K562 (cell line): ENCODE results near the gene ETS1. TPM values are rescaled to one million over a fixed set of nuclear protein-coding genes. Genes with fewer than 3 reads are reported as not detected.

ENCODE experiments used
- ATAC-seq: fragments of 200-7000 bp; cut with Tn5 transposase; 3 replicates; pipeline ENCODE4 v1.9.1; 2020; ENCODE audit warnings: moderate library complexity
- BruUV-seq: library from RNA; stranded (reverse); fragments of 400-500 nt; replicated peaks from 2 replicates; lab custom pipeline; 2021; lab: Mats Ljungman, UMichigan
- CTCF ChIA-PET: fragments of 300-600 bp; formaldehyde crosslinking; extraction: SDS; loops from one replicate; lab custom pipeline; 2021; ENCODE audit warnings: low intra/inter-chr PET ratio; lab: Yijun Ruan, JAX
- POLR2A ChIA-PET: fragments of 300-600, 350-650 bp; sonication (Branson Sonifier 250); formaldehyde crosslinking; extraction: SDS; loops from one replicate; lab custom pipeline; 2021; ENCODE audit warnings: antibody characterized with exemption, inconsistent platforms; lab: Yijun Ruan, JAX
- DNase-seq, 4 experiments: peaks; one replicate each; pipeline versions ENCODE4 v3.0.0 to v3.0.0-alpha.2; 2011 to 2018; ENCODE audit warnings: low spot score in 3 of 4, mixed read lengths in 3 of 4; ENCODE audit errors: extremely low read depth in 1 of 4
- FAIRE-seq: peaks from 2 replicates; lab custom pipeline; 2011; peaks lifted over from hg19 to GRCh38; lab: Jason Lieb, UNC
- H2AFZ ChIP-seq: 2 replicates; pipeline ENCODE4 v1.6.0; 2011; ENCODE audit warnings: low read depth, low read length, control low read depth, inconsistent platforms
- H3K27ac ChIP-seq: fragments of 200-600 bp; 3 replicates; pipeline ENCODE4 v1.8.0; 2011; ENCODE audit warnings: low read depth, mild to moderate bottlenecking, control low read depth, inconsistent platforms, low read length, moderate library complexity, mixed read lengths; ENCODE audit errors: extremely low read depth
- H3K27me3 ChIP-seq, 2 experiments: fragments of 300-600 bp in 1 of 2; 2 replicates in 1 of 2; 3 replicates in 1 of 2; pipeline versions ENCODE4 v1.6.0 to v1.8.0; 2011; ENCODE audit warnings: inconsistent platforms in 2 of 2, low read length in 2 of 2, mild to moderate bottlenecking in 1 of 2, mixed read lengths in 1 of 2, moderate library complexity in 1 of 2; ENCODE audit not compliant: control insufficient read depth in 2 of 2, insufficient read depth in 2 of 2
- H3K36me3 ChIP-seq: fragments of 300-600 bp; 3 replicates; pipeline ENCODE4 v1.8.0; 2011; ENCODE audit warnings: mild to moderate bottlenecking, low read length, inconsistent platforms; ENCODE audit not compliant: control insufficient read depth, insufficient read depth
- H3K4me1 ChIP-seq, 2 experiments: fragments of 200-600 bp in 1 of 2; replicated peaks in 1 of 2; 2 replicates in 1 of 2; 3 replicates in 1 of 2; pipeline versions ENCODE4 v1.5.1 to v1.8.0; 2011; ENCODE audit warnings: inconsistent platforms in 2 of 2, low read length in 2 of 2, mild to moderate bottlenecking in 1 of 2, mixed read lengths in 1 of 2, moderate library complexity in 1 of 2; ENCODE audit not compliant: control insufficient read depth in 2 of 2, insufficient read depth in 2 of 2
- H3K4me2 ChIP-seq: 2 replicates; pipeline ENCODE4 v1.6.1; 2011; ENCODE audit warnings: low read length, control low read depth, inconsistent platforms, mixed read lengths; ENCODE audit not compliant: insufficient read depth
- H3K4me3 ChIP-seq: fragments of 200-600 bp; sonication (generic), shearing (Covaris generic); 2 replicates; pipeline ENCODE4 v1.5.1; 2016; ENCODE audit warnings: control low read depth, inconsistent platforms
- H3K79me2 ChIP-seq: fragments of 200-600 bp; 3 replicates; pipeline ENCODE4 v1.8.0; 2011; ENCODE audit warnings: low read length, inconsistent platforms; ENCODE audit not compliant: control insufficient read depth, insufficient read depth
- H3K9ac ChIP-seq, 2 experiments: 2 replicates each; pipeline versions ENCODE4 v1.6.0 to v1.6.1; 2011; ENCODE audit warnings: low read depth in 2 of 2, low read length in 2 of 2, control low read depth in 1 of 2, inconsistent platforms in 1 of 2, mild to moderate bottlenecking in 1 of 2, mixed read lengths in 1 of 2; ENCODE audit not compliant: insufficient read depth in 1 of 2
- H3K9me1 ChIP-seq: one replicate; pipeline ENCODE4 v1.6.0; 2011; ENCODE audit warnings: inconsistent platforms, mild to moderate bottlenecking, low read length, moderate library complexity; ENCODE audit not compliant: control insufficient read depth, insufficient read depth
- H3K9me3 ChIP-seq: replicated peaks from 2 replicates; pipeline ENCODE4 v1.5.1; 2011; ENCODE audit warnings: low read depth, low read length, inconsistent platforms; ENCODE audit not compliant: control insufficient read depth, insufficient read depth
- H4K20me1 ChIP-seq: replicated peaks from 2 replicates; pipeline ENCODE4 v1.6.1; 2011; ENCODE audit warnings: low read length, inconsistent platforms, mixed read lengths; ENCODE audit not compliant: control insufficient read depth, insufficient read depth
- CCNT2 ChIP-seq: IDR thresholded peaks from 2 replicates; pipeline ENCODE4 v1.6.1; 2011; ENCODE audit warnings: borderline replicate concordance, low read depth, mild to moderate bottlenecking, moderate library complexity, mixed read lengths, low read length; ENCODE audit not compliant: insufficient read length; ENCODE audit errors: extremely low read depth
- CREBBP ChIP-seq: IDR thresholded peaks from one replicate; pipeline ENCODE4 v1.6.1; 2012; ENCODE audit warnings: low read depth, mild to moderate bottlenecking, control low read depth, inconsistent platforms, low read length
- EP400 ChIP-seq: fragments of 450-650 bp; IDR thresholded peaks from 2 replicates; pipeline ENCODE4 v1.6.1; 2017; ENCODE audit warnings: antibody characterized with exemption, mild to moderate bottlenecking, moderate library complexity
- FOXA3 ChIP-seq, 2 experiments: fragments of 450-650 bp in 1 of 2; sonication (generic) in 1 of 2; formaldehyde crosslinking; IDR thresholded peaks in 1 of 2; conservative IDR thresholded peaks in 1 of 2; 2 replicates each; pipeline versions ENCODE4 v1.4.0 to v1.8.0; 2020 to 2022; ENCODE audit warnings: mild to moderate bottlenecking in 2 of 2, missing genetic modification reagents in 1 of 2
- POLR2AphosphoS5 ChIP-seq: IDR thresholded peaks from 2 replicates; pipeline ENCODE4 v1.6.1; 2011; ENCODE audit warnings: mild to moderate bottlenecking, low read depth, low read length, moderate library complexity; ENCODE audit not compliant: control insufficient read depth, insufficient read depth
- POU5F1 ChIP-seq: fragments of 150-350 bp; IDR thresholded peaks from 2 replicates; pipeline ENCODE4 v1.6.1; 2014; ENCODE audit warnings: borderline replicate concordance, low read length, low read depth, mild to moderate bottlenecking; ENCODE audit not compliant: partially characterized antibody
- RFX1 ChIP-seq: fragments of 450-650 bp; IDR thresholded peaks from 2 replicates; pipeline ENCODE4 v1.6.1; 2016; ENCODE audit warnings: mild to moderate bottlenecking, moderate library complexity
- SRSF3 ChIP-seq: fragments of 200-400 bp; formaldehyde crosslinking; IDR thresholded peaks from 2 replicates; pipeline ENCODE4 v1.6.1; 2016; ENCODE audit warnings: mild to moderate bottlenecking, low read length, moderate library complexity; ENCODE audit not compliant: insufficient read depth
- TOE1 ChIP-seq, 2 experiments: fragments of 450-650 bp in 1 of 2; sonication (generic) in 1 of 2; formaldehyde crosslinking in 1 of 2; IDR thresholded peaks; 2 replicates each; pipeline versions ENCODE4 v1.7.1 to v1.8.0; 2016 to 2022; ENCODE audit warnings: borderline replicate concordance in 2 of 2, mild to moderate bottlenecking in 2 of 2, antibody characterized with exemption in 1 of 2, inconsistent platforms in 1 of 2, low read depth in 1 of 2, missing genetic modification reagents in 1 of 2, moderate library complexity in 1 of 2
- XRCC4 ChIP-seq: IDR thresholded peaks from one replicate; pipeline ENCODE4 v1.6.1; 2011; ENCODE audit not compliant: insufficient read depth, insufficient read length; ENCODE audit errors: extremely low read depth
- ZC3H8 ChIP-seq: fragments of 450-650 bp; IDR thresholded peaks from 2 replicates; pipeline ENCODE4 v1.6.1; 2017
- ZNF133 ChIP-seq: fragments of 250-450 bp; sonication (Bioruptor Pico); IDR thresholded peaks from 2 replicates; pipeline ENCODE4 v1.4.0; 2020; ENCODE audit warnings: mild to moderate bottlenecking
- ZNF239 ChIP-seq: fragments of 250-450 bp; sonication (Bioruptor Pico); IDR thresholded peaks from 2 replicates; pipeline ENCODE4 v1.4.0; 2020; ENCODE audit warnings: mild to moderate bottlenecking
- ZNF583 ChIP-seq: fragments of 250-450 bp; sonication (Bioruptor Pico); IDR thresholded peaks from 2 replicates; pipeline ENCODE4 v1.4.0; 2020
- WGBS: fragments of 100-300 bp; shearing (Covaris generic); methylation state at CpG from one replicate; pipeline ENCODE4 v1.1.6; 2016; ENCODE audit warnings: low coverage, mixed read lengths; ENCODE audit not compliant: insufficient coverage; ENCODE audit errors: missing lambda C conversion rate; 5-methylcytosine and 5-hydroxymethylcytosine counted together
- in situ Hi-C: fragments of 300-500 bp; cut with MboI; formaldehyde crosslinking; loops from 4 replicates; pipeline ENCODE4 v1.15.0; 2018; ENCODE audit warnings: inconsistent platforms, mixed read lengths
- intact Hi-C: fragments of 100-400 bp; cut with micrococcal nuclease; formaldehyde crosslinking; loops from 2 replicates; pipeline ENCODE4 v1.14.2; 2022
- polyA plus RNA-seq, 8 experiments: library from polyadenylated mRNA; depleted of rRNA in 4 of 8; stranded (reverse) in 5 of 8; unstranded in 3 of 8; fragments of >200 nt; fragmentation: Nextera tagmentation in 2 of 8; fragmentation: Illumina TruSeq in 1 of 8; extraction: Ambion mirVana in 2 of 8; extraction: Trizol in 1 of 8; gene quantifications; 2 replicates each; pipeline versions ENCODE4 v1.2.1 to v1.2.3, GENCODE V29; 2011 to 2014; ENCODE audit warnings: inconsistent platforms in 1 of 8, missing spikeins in 1 of 8
- total RNA-seq, 7 experiments: library from RNA; depleted of rRNA in 6 of 7; stranded (reverse); fragments of >200 nt in 6 of 7; fragmentation: Illumina TruSeq in 2 of 7; extraction: Trizol in 2 of 7; gene quantifications; 2 replicates each; pipeline versions ENCODE4 v1.2.1 to v1.2.3, GENCODE V29; 2011 to 2021; ENCODE audit warnings: low replicate concordance in 1 of 7
- TF ChIP-seq, protein P1 (sequence below): fragments of 450-650 bp; formaldehyde crosslinking; IDR thresholded peaks from 2 replicates; pipeline ENCODE4 v1.4.0; 2022; ENCODE audit warnings: missing genetic modification characterization
- TF ChIP-seq, protein P2 (sequence below): sonication (generic); formaldehyde crosslinking; IDR thresholded peaks from 2 replicates; pipeline ENCODE4 v1.8.0; 2022; ENCODE audit warnings: mild to moderate bottlenecking, low read depth, missing genetic modification reagents
- TF ChIP-seq, protein P3 (sequence below): fragments of 450-650 bp; formaldehyde crosslinking; IDR thresholded peaks from 2 replicates; pipeline ENCODE4 v1.4.0; 2020; ENCODE audit warnings: mild to moderate bottlenecking, moderate library complexity

ETS1 gene
- total and polyA plus RNA-seq, 9 of the 15 experiments (the other 6 are each of a cell fraction or from before 2014, with no cell fraction given), result 0.04 to 1.4 (median 0.23) TPM

DNA sequence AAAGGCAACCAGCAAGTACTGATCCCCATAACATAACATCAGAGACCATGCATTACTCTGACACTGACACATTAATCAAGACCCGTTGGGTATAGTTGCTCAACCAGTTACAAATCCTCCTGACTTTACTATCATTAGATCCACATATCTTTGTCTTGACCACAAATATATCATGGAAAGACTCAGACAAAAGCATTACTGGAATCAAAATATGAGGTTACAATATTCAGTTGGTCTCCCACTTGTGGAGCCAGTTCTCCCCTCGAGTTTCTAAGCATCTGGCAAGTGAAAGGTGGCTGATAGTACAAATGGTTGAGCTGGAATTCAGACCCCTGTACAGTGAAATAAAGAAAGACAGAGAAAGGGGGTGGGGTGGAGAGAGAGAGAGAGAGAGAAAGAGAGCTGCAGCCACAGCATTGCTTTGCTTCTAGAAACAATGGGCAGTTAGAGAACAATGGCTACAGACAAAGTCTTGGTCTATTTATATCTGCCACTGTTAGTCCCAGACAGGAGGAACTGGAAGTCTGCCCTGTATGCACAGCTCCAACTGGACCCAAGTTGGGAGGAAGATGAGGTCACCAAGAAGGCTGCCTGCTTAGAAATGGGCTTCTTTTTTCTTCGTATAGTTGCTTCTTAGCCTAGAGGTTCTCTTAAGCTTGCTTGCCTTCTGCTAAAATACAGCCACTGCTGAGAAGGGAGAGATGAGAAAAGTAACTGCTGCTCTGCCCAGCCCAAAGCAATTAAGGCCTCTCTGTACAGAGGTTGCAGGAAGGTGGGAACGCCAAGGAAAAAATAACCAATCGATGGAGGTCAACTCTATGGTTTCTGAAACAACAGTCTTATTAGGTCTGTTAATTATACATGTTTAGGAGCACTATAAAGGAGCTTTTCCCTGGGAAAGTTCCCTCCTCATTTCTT is 85.5 kb downstream of the ETS1 start:
- Histone ChIP-seq H2AFZ (no peak overlapping the region), H3K4me2 (no peak overlapping the region), H3K79me2 (no peaks in the 10 kb centered on the region), H3K9me1 (no peaks in the 10 kb centered on the region), H3K36me3 (no peaks in the 10 kb centered on the region), H3K27ac (no peak overlapping the region), H3K9me3 (no peaks in the 10 kb centered on the region), H3K4me1 (no peaks in the 10 kb centered on the region; a peak in 1 of 5 replicates), H4K20me1 (no peaks in the 10 kb centered on the region), H3K27me3 (peaks cover 0 to 6% of the 10 kb centered on the region in 2 experiments; a peak in 2 of 5 replicates), H3K4me3 (no peak overlapping the region), H3K9ac (no peak overlapping the region)
- in situ Hi-C loops, result no loop called here
- ChIA-PET CTCF (no interaction called here), POLR2A (interaction anchor here (0.6 to 0.7 kb wide), 2 partner anchors 440 to 1705 kb away, joined by 3 read pairs; no protein-coding TSS in a partner anchor)
- DNase-seq (no peak), FAIRE-seq (no peak), ATAC-seq (no peak)
- no TSS peak for BruUV-seq
- intact Hi-C loops, result no loop called here
- 0% methylated on average over 5 of the region's 5 CpGs for WGBS
- no peak for TF ChIP-seq FOXA3 (CRISPR knock-in tag; conservative IDR thresholded peaks at IDR 0.05 in 1 of 2, IDR thresholded peaks at IDR 0.05 in 1 of 2)
- no peak for TF ChIP-seq CCNT2
- no peak for TF ChIP-seq ZNF239 (CRISPR knock-in tag)
- no peak for TF ChIP-seq ZNF133 (CRISPR knock-in tag)
- TF ChIP-seq CREBBP, result no peak
- TF ChIP-seq, protein P1, sequence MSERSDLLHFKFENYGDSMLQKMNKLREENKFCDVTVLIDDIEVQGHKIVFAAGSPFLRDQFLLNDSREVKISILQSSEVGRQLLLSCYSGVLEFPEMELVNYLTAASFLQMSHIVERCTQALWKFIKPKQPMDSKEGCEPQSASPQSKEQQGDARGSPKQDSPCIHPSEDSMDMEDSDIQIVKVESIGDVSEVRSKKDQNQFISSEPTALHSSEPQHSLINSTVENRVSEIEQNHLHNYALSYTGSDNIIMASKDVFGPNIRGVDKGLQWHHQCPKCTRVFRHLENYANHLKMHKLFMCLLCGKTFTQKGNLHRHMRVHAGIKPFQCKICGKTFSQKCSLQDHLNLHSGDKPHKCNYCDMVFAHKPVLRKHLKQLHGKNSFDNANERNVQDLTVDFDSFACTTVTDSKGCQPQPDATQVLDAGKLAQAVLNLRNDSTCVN (CRISPR knock-in tag), result no peak
- no peak for TF ChIP-seq ZC3H8
- no peak for TF ChIP-seq SRSF3
- TF ChIP-seq, protein P2, sequence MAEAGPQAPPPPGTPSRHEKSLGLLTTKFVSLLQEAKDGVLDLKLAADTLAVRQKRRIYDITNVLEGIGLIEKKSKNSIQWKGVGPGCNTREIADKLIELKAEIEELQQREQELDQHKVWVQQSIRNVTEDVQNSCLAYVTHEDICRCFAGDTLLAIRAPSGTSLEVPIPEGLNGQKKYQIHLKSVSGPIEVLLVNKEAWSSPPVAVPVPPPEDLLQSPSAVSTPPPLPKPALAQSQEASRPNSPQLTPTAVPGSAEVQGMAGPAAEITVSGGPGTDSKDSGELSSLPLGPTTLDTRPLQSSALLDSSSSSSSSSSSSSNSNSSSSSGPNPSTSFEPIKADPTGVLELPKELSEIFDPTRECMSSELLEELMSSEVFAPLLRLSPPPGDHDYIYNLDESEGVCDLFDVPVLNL (CRISPR knock-in tag), result no peak
- no peak for TF ChIP-seq XRCC4
- TF ChIP-seq, protein P3, sequence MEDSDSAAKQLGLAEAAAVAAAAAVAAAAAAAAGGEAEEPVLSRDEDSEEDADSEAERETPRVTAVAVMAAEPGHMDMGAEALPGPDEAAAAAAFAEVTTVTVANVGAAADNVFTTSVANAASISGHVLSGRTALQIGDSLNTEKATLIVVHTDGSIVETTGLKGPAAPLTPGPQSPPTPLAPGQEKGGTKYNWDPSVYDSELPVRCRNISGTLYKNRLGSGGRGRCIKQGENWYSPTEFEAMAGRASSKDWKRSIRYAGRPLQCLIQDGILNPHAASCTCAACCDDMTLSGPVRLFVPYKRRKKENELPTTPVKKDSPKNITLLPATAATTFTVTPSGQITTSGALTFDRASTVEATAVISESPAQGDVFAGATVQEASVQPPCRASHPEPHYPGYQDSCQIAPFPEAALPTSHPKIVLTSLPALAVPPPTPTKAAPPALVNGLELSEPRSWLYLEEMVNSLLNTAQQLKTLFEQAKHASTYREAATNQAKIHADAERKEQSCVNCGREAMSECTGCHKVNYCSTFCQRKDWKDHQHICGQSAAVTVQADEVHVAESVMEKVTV (CRISPR knock-in tag), result no peak
- no peak for TF ChIP-seq POLR2AphosphoS5
- TF ChIP-seq RFX1, result no peak
- no peak for TF ChIP-seq TOE1 (IDR thresholded peaks at IDR 0.05; ENCODE audit: borderline replicate concordance)
- no peak for TF ChIP-seq TOE1 (CRISPR knock-in tag; IDR thresholded peaks at IDR 0.05; ENCODE audit: borderline replicate concordance, low read depth)
- TF ChIP-seq EP400, result no peak
- no peak for TF ChIP-seq ZNF583 (CRISPR knock-in tag)
- TF ChIP-seq POU5F1, result no peak
